DOHH2 (cell line): ENCODE data around the gene NOSTRIN.
"Not testable (repeated sequence)": the region's sequence is repeated elsewhere in the genome, so short reads cannot be mapped to it uniquely, and the experiment has no call there.

ENCODE experiments used
- H3F3A ChIP-seq: fragments of 200-600 bp; sonication (generic), shearing (Covaris generic); 2 replicates; pipeline ENCODE4 v1.6.0; 2016; ENCODE audit warnings: antibody characterized with exemption, mild to moderate bottlenecking; ENCODE audit not compliant: control insufficient read depth, insufficient read depth
- H3K27ac ChIP-seq: fragments of 200-600 bp; sonication (generic); 2 replicates; pipeline ENCODE4 v1.5.1; 2014; ENCODE audit warnings: low read depth, mild to moderate bottlenecking, low read length, moderate library complexity
- H3K27me3 ChIP-seq: fragments of 200-600 bp; sonication (generic); 2 replicates; pipeline ENCODE4 v1.6.1; 2014; ENCODE audit warnings: mild to moderate bottlenecking, low read length, mixed read lengths; ENCODE audit not compliant: control insufficient read depth
- H3K36me3 ChIP-seq: fragments of 200-600 bp; sonication (generic); 2 replicates; pipeline ENCODE4 v1.6.1; 2014; ENCODE audit warnings: mild to moderate bottlenecking, low read length, moderate library complexity, mixed read lengths; ENCODE audit not compliant: control insufficient read depth
- H3K4me1 ChIP-seq: fragments of 200-600 bp; sonication (generic); 2 replicates; pipeline ENCODE4 v1.6.1; 2014; ENCODE audit warnings: mild to moderate bottlenecking, low read length, mixed read lengths; ENCODE audit not compliant: control insufficient read depth
- H3K4me2 ChIP-seq: fragments of 200-600 bp; sonication (generic); 2 replicates; pipeline ENCODE4 v1.6.0; 2014; ENCODE audit warnings: mild to moderate bottlenecking, low read length, moderate library complexity
- H3K4me3 ChIP-seq: fragments of 200-600 bp; sonication (generic); 2 replicates; pipeline ENCODE4 v1.5.1; 2014; ENCODE audit warnings: mild to moderate bottlenecking, low read length, mixed read lengths
- H3K79me2 ChIP-seq: fragments of 200-600 bp; sonication (generic); 2 replicates; pipeline ENCODE4 v1.6.1; 2014; ENCODE audit warnings: mild to moderate bottlenecking, low read length, mixed read lengths; ENCODE audit not compliant: control insufficient read depth
- H3K9me2 ChIP-seq: fragments of 200-600 bp; sonication (generic); replicated peaks from 2 replicates; pipeline ENCODE4 v1.6.1; 2014; ENCODE audit warnings: mild to moderate bottlenecking, low read length, mixed read lengths; ENCODE audit not compliant: control insufficient read depth
- H3K9me3 ChIP-seq: fragments of 200-600 bp; sonication (generic); 2 replicates; pipeline ENCODE4 v1.6.1; 2014; ENCODE audit warnings: antibody characterized with exemption, low read length, mixed read lengths; ENCODE audit not compliant: control insufficient read depth, insufficient read depth
- H4K20me1 ChIP-seq: fragments of 200-600 bp; sonication (generic); 2 replicates; pipeline ENCODE4 v1.6.0; 2014; ENCODE audit warnings: low read depth, mild to moderate bottlenecking, antibody characterized with exemption, low read length, moderate library complexity; ENCODE audit not compliant: control insufficient read depth, insufficient read depth
- CTCF ChIP-seq: fragments of 200-600 bp; sonication (generic); IDR thresholded peaks from one replicate; pipeline ENCODE4 v1.5.1; 2014; ENCODE audit warnings: antibody characterized with exemption, mild to moderate bottlenecking, low read depth, low read length; ENCODE audit not compliant: poor library complexity, severe bottlenecking
- EZH2phosphoT487 ChIP-seq: fragments of 200-600 bp; sonication (generic); IDR thresholded peaks from 2 replicates; pipeline ENCODE4 v1.6.1; 2017; ENCODE audit warnings: borderline replicate concordance, mild to moderate bottlenecking, antibody characterized with exemption, low read length, moderate library complexity, mixed read lengths

Gene NOSTRIN

GRCh38 chr2:168790226-168790902 lies 12.1 kb upstream of the NOSTRIN start:
- Histone ChIP-seq H3K27ac (no peak overlapping the region), H3K9me2 (no peaks in the 10 kb centered on the region; the same call in 1 of the 2 replicates), H3K79me2 (no peaks in the 10 kb centered on the region), H4K20me1 (no peaks in the 10 kb centered on the region), H3K9me3 (no peaks in the 10 kb centered on the region), H3K27me3 (no peaks in the 10 kb centered on the region), H3K4me1 (no peaks in the 10 kb centered on the region), H3F3A (no peaks in the 10 kb centered on the region), H3K4me3 (no peak overlapping the region), H3K36me3 (no peaks in the 10 kb centered on the region), H3K4me2 (no peak overlapping the region)
- TF ChIP-seq CTCF (no peak), EZH2phosphoT487 (no peak)

- H3K4me3 ChIP-seq, H3K36me3 ChIP-seq, H3F3A ChIP-seq, H3K4me2 ChIP-seq, H4K20me1 ChIP-seq, H3K4me1 ChIP-seq, H3K9me2 ChIP-seq, H3K27me3 ChIP-seq, H3K79me2 ChIP-seq, H3K9me3 ChIP-seq, H3K27ac ChIP-seq: not testable (repeated sequence)
Measured at GRCh38 chr2:168791140-168791539, 11.3 kb upstream of the NOSTRIN start.

- Histone ChIP-seq H3K9me2 (no peaks in the 10 kb centered on the region; the same call in 1 of the 2 replicates), H3F3A (no peaks in the 10 kb centered on the region), H3K4me3 (no peak overlapping the region), H3K79me2 (no peaks in the 10 kb centered on the region), H4K20me1 (no peaks in the 10 kb centered on the region), H3K4me1 (no peaks in the 10 kb centered on the region), H3K27me3 (no peaks in the 10 kb centered on the region), H3K9me3 (no peaks in the 10 kb centered on the region), H3K27ac (no peak overlapping the region), H3K36me3 (no peaks in the 10 kb centered on the region), H3K4me2 (no peak overlapping the region)
- TF ChIP-seq CTCF = no peak
- no peak for TF ChIP-seq EZH2phosphoT487
Measured at GRCh38 chr2:168793596-168793995, 8.8 kb upstream of the NOSTRIN start.

- Histone ChIP-seq H3K9me3 (no peaks in the 10 kb centered on the region), H3K4me2 (no peak overlapping the region), H3K36me3 (no peaks in the 10 kb centered on the region), H3K27ac (no peak overlapping the region), H3K4me3 (no peak overlapping the region), H3K4me1 (no peaks in the 10 kb centered on the region), H3F3A (no peaks in the 10 kb centered on the region), H4K20me1 (no peaks in the 10 kb centered on the region), H3K9me2 (no peaks in the 10 kb centered on the region; the same call in 1 of the 2 replicates), H3K27me3 (no peaks in the 10 kb centered on the region), H3K79me2 (no peaks in the 10 kb centered on the region)
- TF ChIP-seq CTCF (no peak), EZH2phosphoT487 (no peak)
Measured at GRCh38 chr2:168794968-168795367, 7.5 kb upstream of the NOSTRIN start.
